Central memory CD4-positive, alpha-beta T cell (primary cell): ENCODE data around the gene HSPA14.
"Not testable (repeated sequence)": the region's sequence is repeated elsewhere in the genome, so short reads cannot be mapped to it uniquely, and the experiment has no call there.

Experiments used
- DNase-seq: peaks from one replicate; pipeline ENCODE4 v3.0.0; 2022

Gene HSPA14

GRCh38 chr10:14838582-14839304, 637 bp downstream of the HSPA14 start:
- DNase-seq = peak; percentile 24

- DNase-seq = no peak
Observed at GRCh38 chr10:14839305-14839695, 1.2 kb downstream of the HSPA14 start.

GRCh38 chr10:14840178-14840577, 2.1 kb downstream of the HSPA14 start:
- DNase-seq = no peak

- no peak for DNase-seq
Observed at GRCh38 chr10:14843327-14843988, 5.4 kb downstream of the HSPA14 start.

GRCh38 chr10:14844948-14845347, 6.8 kb downstream of the HSPA14 start:
- DNase-seq = no peak

GRCh38 chr10:14852236-14852635, 14.1 kb downstream of the HSPA14 start:
- DNase-seq = no peak

GRCh38 chr10:14855453-14855852, 17.3 kb downstream of the HSPA14 start:
- no peak for DNase-seq

GRCh38 chr10:14858338-14858960, 20.3 kb downstream of the HSPA14 start:
- no peak for DNase-seq

GRCh38 chr10:14859043-14859442, 20.9 kb downstream of the HSPA14 start:
- no peak for DNase-seq

- no peak for DNase-seq
Observed at GRCh38 chr10:14859775-14860174, 21.7 kb downstream of the HSPA14 start.

- DNase-seq = no peak
Observed at GRCh38 chr10:14860791-14861190, 22.7 kb downstream of the HSPA14 start.

- not testable (repeated sequence) for DNase-seq
Observed at GRCh38 chr10:14864466-14864865, 26.4 kb downstream of the HSPA14 start.

GRCh38 chr10:14864871-14865270, 26.8 kb downstream of the HSPA14 start:
- not testable (repeated sequence) for DNase-seq

- DNase-seq = no peak
Observed at GRCh38 chr10:14873090-14873760, 35.1 kb downstream of the HSPA14 start.

GRCh38 chr10:14875941-14876340, 37.8 kb downstream of the HSPA14 start:
- no peak for DNase-seq

GRCh38 chr10:14876764-14877163, 38.7 kb downstream of the HSPA14 start:
- DNase-seq = no peak

- DNase-seq = peak; percentile 88
Observed at GRCh38 chr10:14878266-14879123, 40.4 kb downstream of the HSPA14 start, which contains the start of gene SUV39H2. TSS of gene SUV39H2 (plus strand) at chr10:14878866. CDS start at chr10:14878889, 23 bp downstream.

- DNase-seq = peak; percentile 37
Observed at GRCh38 chr10:14879124-14879927, 41.2 kb downstream of the HSPA14 start.

GRCh38 chr10:14879928-14880193, 41.8 kb downstream of the HSPA14 start:
- no peak for DNase-seq

GRCh38 chr10:14880229-14880628, 42.1 kb downstream of the HSPA14 start:
- no peak for DNase-seq

GRCh38 chr10:14884082-14884481, 46.0 kb downstream of the HSPA14 start:
- DNase-seq = no peak

- no peak for DNase-seq
Observed at GRCh38 chr10:14889318-14889717, 51.2 kb downstream of the HSPA14 start.
